ENCODE measurements around the gene TP53. TPM values are rescaled to one million over a fixed set of nuclear protein-coding genes. Genes with fewer than 3 reads are reported as not detected.
"Not testable (repeated sequence)": the region's sequence is repeated elsewhere in the genome, so short reads cannot be mapped to it uniquely, and the experiment has no call there.

Gene TP53
- total RNA-seq, 1 experiment from 2014 or later: 23.5 TPM

- in situ Hi-C loops (cut with HindIII; ENCODE audit: low sequenced_read_pairs): no loop called here
- no peak for DNase-seq (ENCODE audit: low spot score)
Observed at GRCh38 chr17:7646457-7646856, 40.8 kb downstream of the TP53 start.

- DNase-seq (ENCODE audit: low spot score): no peak
- in situ Hi-C loops (cut with HindIII; ENCODE audit: low sequenced_read_pairs): no loop called here
Observed at GRCh38 chr17:7644775-7645174, 42.5 kb downstream of the TP53 start.

GRCh38 chr17:7641635-7642034 is 45.7 kb downstream of the TP53 start:
- in situ Hi-C loops (cut with HindIII; ENCODE audit: low sequenced_read_pairs); DNase-seq (ENCODE audit: low spot score): not testable (repeated sequence)

GRCh38 chr17:7640783-7641182 is 46.5 kb downstream of the TP53 start:
- DNase-seq (ENCODE audit: low spot score): no peak
- in situ Hi-C loops (cut with HindIII; ENCODE audit: low sequenced_read_pairs): no loop called here

- in situ Hi-C loops (cut with HindIII; ENCODE audit: low sequenced_read_pairs): no loop called here
- no peak for DNase-seq (ENCODE audit: low spot score)
Observed at GRCh38 chr17:7636163-7636562, 51.1 kb downstream of the TP53 start.

GRCh38 chr17:7634384-7634783 is 52.9 kb downstream of the TP53 start:
- DNase-seq (ENCODE audit: low spot score): peak; percentile 43
- in situ Hi-C loops (cut with HindIII; ENCODE audit: low sequenced_read_pairs): no loop called here

- DNase-seq (ENCODE audit: low spot score): no peak
- in situ Hi-C loops (cut with HindIII; ENCODE audit: low sequenced_read_pairs): no loop called here
Observed at GRCh38 chr17:7633093-7633492, 54.2 kb downstream of the TP53 start.

- in situ Hi-C loops (cut with HindIII; ENCODE audit: low sequenced_read_pairs): no loop called here
- DNase-seq (ENCODE audit: low spot score): peak; percentile 30
Observed at GRCh38 chr17:7632492-7632894, 54.8 kb downstream of the TP53 start.

GRCh38 chr17:7631398-7632380 is 55.6 kb downstream of the TP53 start:
- in situ Hi-C loops (cut with HindIII; ENCODE audit: low sequenced_read_pairs): no loop called here
- no peak for DNase-seq (ENCODE audit: low spot score)

- DNase-seq (ENCODE audit: low spot score): no peak
- in situ Hi-C loops (cut with HindIII; ENCODE audit: low sequenced_read_pairs): no loop called here
Observed at GRCh38 chr17:7629939-7630571, 57.2 kb downstream of the TP53 start, which contains the start of gene SHBG. Gene SHBG, plus strand, starts transcription at chr17:7630135. Its CDS starts 38 bp downstream, at chr17:7630173.

- DNase-seq (ENCODE audit: low spot score): peak; percentile 94
- in situ Hi-C loops (cut with HindIII; ENCODE audit: low sequenced_read_pairs): no loop called here
Observed at GRCh38 chr17:7627250-7628121, 59.8 kb downstream of the TP53 start, which contains the start of gene SAT2. Gene SAT2, minus strand, starts transcription at chr17:7627821. Its CDS starts 186 bp downstream, at chr17:7627635.

GRCh38 chr17:7626956-7627249 is 60.4 kb downstream of the TP53 start:
- in situ Hi-C loops (cut with HindIII; ENCODE audit: low sequenced_read_pairs): no loop called here
- DNase-seq (ENCODE audit: low spot score): peak; percentile 76

GRCh38 chr17:7626307-7626706 is 61.0 kb downstream of the TP53 start:
- no peak for DNase-seq (ENCODE audit: low spot score)
- in situ Hi-C loops (cut with HindIII; ENCODE audit: low sequenced_read_pairs): no loop called here

GRCh38 chr17:7625749-7626148 is 61.5 kb downstream of the TP53 start:
- in situ Hi-C loops (cut with HindIII; ENCODE audit: low sequenced_read_pairs); DNase-seq (ENCODE audit: low spot score): not testable (repeated sequence)

GRCh38 chr17:7623661-7624060 is 63.6 kb downstream of the TP53 start:
- in situ Hi-C loops (cut with HindIII; ENCODE audit: low sequenced_read_pairs): no loop called here
- no peak for DNase-seq (ENCODE audit: low spot score)

GRCh38 chr17:7620835-7621234 is 66.5 kb downstream of the TP53 start:
- in situ Hi-C loops (cut with HindIII; ENCODE audit: low sequenced_read_pairs): no loop called here
- no peak for DNase-seq (ENCODE audit: low spot score)

GRCh38 chr17:7618608-7619007 is 68.7 kb downstream of the TP53 start:
- in situ Hi-C loops (cut with HindIII; ENCODE audit: low sequenced_read_pairs): no loop called here

More at GRCh38 chr17:7618608-7619007, 68.7 kb downstream of the TP53 start:
- DNase-seq (ENCODE audit: low spot score): no peak

Data from G401 (cell line).